Measurements from ENCODE around the gene FBN2. TPM values are rescaled to one million over a fixed set of nuclear protein-coding genes. Genes with fewer than 3 reads are reported as not detected.

FBN2 gene
- total and polyA plus RNA-seq, 7 experiments from 2014 or later, result 0.07 to 6.8 (median 0.58) TPM; not detected in 2

- Histone ChIP-seq H3K27ac (ENCODE audit: low read depth, low read length) (no peak overlapping the region), H3K27me3 (ENCODE audit: control insufficient read depth in 2 of 2, insufficient read depth in 2 of 2, low read length in 2 of 2) (peaks cover 0 to 4% of the 10 kb centered on the region in 2 donors), H3K4me3 (ENCODE audit: low read length) (no peak overlapping the region), H3K36me3 (ENCODE audit: control insufficient read depth in 2 of 3, insufficient read depth in 3 of 3, low read length in 3 of 3) (no peaks in the 10 kb centered on the region), H3K9me3 (ENCODE audit: control insufficient read depth in 2 of 3, low read length in 3 of 3) (no peaks in the 10 kb centered on the region), H3K4me1 (ENCODE audit: control insufficient read depth in 2 of 2, insufficient read depth in 2 of 2, low read length in 2 of 2) (no peaks in the 10 kb centered on the region)
- Mint-ChIP-seq H3K27ac (no peak overlapping the region), H3K4me3 (no peak overlapping the region), H3K4me1 (no peaks in the 10 kb centered on the region), H3K9me3 (peaks cover 0 to 5% (median 0%) of the 10 kb centered on the region in 11 donors), H3K36me3 (no peaks in the 10 kb centered on the region), H3K27me3 (peaks cover 0 to 31% (median 17%) of the 10 kb centered on the region in 5 donors)
- ChIA-PET POLR2A (no interaction called here), CTCF (interaction anchor here (0.7 kb wide), 1 partner anchor 22 kb away, joined by 5 read pairs; no protein-coding TSS in a partner anchor)
- DNase-seq, result no peak
- intact Hi-C loops (cut with micrococcal nuclease), result no loop called here
- ATAC-seq, result no peak
Measured at GRCh38 chr5:128258372-128258771, 279.7 kb downstream of the FBN2 start.

- Histone ChIP-seq H3K9me3 (ENCODE audit: control insufficient read depth in 2 of 3, low read length in 3 of 3) (no peaks in the 10 kb centered on the region), H3K4me1 (ENCODE audit: control insufficient read depth in 2 of 2, insufficient read depth in 2 of 2, low read length in 2 of 2) (no peaks in the 10 kb centered on the region), H3K27ac (ENCODE audit: low read depth, low read length) (no peak overlapping the region), H3K4me3 (ENCODE audit: low read length) (no peak overlapping the region), H3K36me3 (ENCODE audit: control insufficient read depth in 2 of 3, insufficient read depth in 3 of 3, low read length in 3 of 3) (no peaks in the 10 kb centered on the region), H3K27me3 (ENCODE audit: control insufficient read depth in 2 of 2, insufficient read depth in 2 of 2, low read length in 2 of 2) (peaks cover 0 to 4% of the 10 kb centered on the region in 2 donors)
- CTCF ChIA-PET, result no interaction called here
- no peak for ATAC-seq
- Mint-ChIP-seq H3K9me3 (peaks cover 0 to 5% (median 0%) of the 10 kb centered on the region in 11 donors), H3K4me3 (no peak overlapping the region), H3K27ac (no peak overlapping the region), H3K36me3 (no peaks in the 10 kb centered on the region), H3K27me3 (peaks cover 0 to 31% (median 17%) of the 10 kb centered on the region in 5 donors), H3K4me1 (no peaks in the 10 kb centered on the region)
- POLR2A ChIA-PET, result no interaction called here
- no peak for DNase-seq
- intact Hi-C loops (cut with micrococcal nuclease), result no loop called here
Measured at GRCh38 chr5:128257076-128257475, 281.0 kb downstream of the FBN2 start.

DNA sequence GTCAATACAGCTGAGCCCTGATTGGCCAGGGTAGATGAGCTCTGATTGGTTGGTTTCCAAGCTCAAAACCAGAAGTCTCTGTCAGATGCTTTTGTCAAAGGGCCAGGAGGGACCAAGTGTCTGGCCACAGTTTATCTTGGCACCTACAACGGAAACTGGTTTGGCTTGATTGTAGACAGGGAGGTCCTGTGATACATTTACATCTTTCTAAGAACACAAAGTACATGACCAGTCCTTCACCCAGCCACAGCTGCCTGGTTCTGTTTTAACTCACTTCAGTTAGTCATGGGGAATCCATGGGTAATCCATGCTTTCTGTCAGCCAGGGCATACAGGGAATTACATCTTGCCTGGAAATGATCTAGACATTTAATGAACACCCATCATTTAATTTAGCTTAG lies 283.3 kb downstream of the FBN2 start:
- H3K4me3 Mint-ChIP-seq, result no peak overlapping the region
- Histone ChIP-seq H3K9me3 (ENCODE audit: control insufficient read depth in 2 of 3, low read length in 3 of 3) (no peaks in the 10 kb centered on the region), H3K27me3 (ENCODE audit: control insufficient read depth in 2 of 2, insufficient read depth in 2 of 2, low read length in 2 of 2) (peaks cover 0 to 4% of the 10 kb centered on the region in 2 donors), H3K36me3 (ENCODE audit: control insufficient read depth in 2 of 3, insufficient read depth in 3 of 3, low read length in 3 of 3) (no peaks in the 10 kb centered on the region), H3K27ac (ENCODE audit: low read depth, low read length) (no peak overlapping the region), H3K4me1 (ENCODE audit: control insufficient read depth in 2 of 2, insufficient read depth in 2 of 2, low read length in 2 of 2) (no peaks in the 10 kb centered on the region), H3K4me3 (ENCODE audit: low read length) (no peak overlapping the region)
- no peak for DNase-seq
- ChIA-PET CTCF (no interaction called here), POLR2A (no interaction called here)
- H3K27me3 Mint-ChIP-seq, result peaks cover 0 to 36% (median 9%) of the 10 kb centered on the region in 5 donors
- H3K36me3 Mint-ChIP-seq, result no peaks in the 10 kb centered on the region
- H3K9me3 Mint-ChIP-seq, result peaks cover 0 to 5% (median 0%) of the 10 kb centered on the region in 11 donors
- no peaks in the 10 kb centered on the region for H3K4me1 Mint-ChIP-seq
- no peak for ATAC-seq
- intact Hi-C loops (cut with micrococcal nuclease), result no loop called here
- no peak overlapping the region for H3K27ac Mint-ChIP-seq

DNA sequence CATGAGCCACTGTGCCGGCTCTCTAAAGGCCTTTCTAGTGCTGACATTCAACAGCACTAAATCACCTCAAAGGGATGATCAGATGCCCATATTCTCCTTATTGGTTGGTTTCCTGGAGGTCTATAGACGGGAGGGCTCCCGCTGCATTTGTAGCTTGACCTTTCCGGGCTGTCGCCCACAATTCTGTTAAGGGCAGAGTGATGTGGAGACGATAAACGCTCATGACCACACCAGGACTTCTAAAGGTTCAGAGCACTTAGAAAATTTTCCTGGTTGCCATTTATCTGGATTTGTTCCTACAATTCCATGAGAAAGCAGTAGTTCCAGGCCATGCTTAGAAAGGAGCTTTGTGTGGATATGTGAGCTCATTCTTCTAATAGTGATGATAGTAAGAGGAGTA lies 284.2 kb downstream of the FBN2 start:
- no peak overlapping the region for H3K4me3 Mint-ChIP-seq
- no peak overlapping the region for H3K4me3 ChIP-seq (ENCODE audit: low read length)
- no peak overlapping the region for H3K27ac Mint-ChIP-seq
- no peak overlapping the region for H3K27ac ChIP-seq (ENCODE audit: low read depth, low read length)
- H3K36me3 ChIP-seq (ENCODE audit: control insufficient read depth in 2 of 3, insufficient read depth in 3 of 3, low read length in 3 of 3), result no peaks in the 10 kb centered on the region
- peaks cover 0 to 36% (median 7%) of the 10 kb centered on the region in 5 donors for H3K27me3 Mint-ChIP-seq
- no peaks in the 10 kb centered on the region for H3K4me1 Mint-ChIP-seq
- peaks cover 0 to 4% of the 10 kb centered on the region in 2 donors for H3K27me3 ChIP-seq (ENCODE audit: control insufficient read depth in 2 of 2, insufficient read depth in 2 of 2, low read length in 2 of 2)
- intact Hi-C loops (cut with micrococcal nuclease), result no loop called here
- no peaks in the 10 kb centered on the region for H3K9me3 ChIP-seq (ENCODE audit: control insufficient read depth in 2 of 3, low read length in 3 of 3)
- CTCF ChIA-PET, result no interaction called here
- H3K9me3 Mint-ChIP-seq, result peaks cover 0 to 5% (median 0%) of the 10 kb centered on the region in 11 donors
- H3K36me3 Mint-ChIP-seq, result no peaks in the 10 kb centered on the region
- POLR2A ChIA-PET, result no interaction called here
- H3K4me1 ChIP-seq (ENCODE audit: control insufficient read depth in 2 of 2, insufficient read depth in 2 of 2, low read length in 2 of 2), result no peaks in the 10 kb centered on the region
- no peak for DNase-seq
- no peak for ATAC-seq

- Histone ChIP-seq H3K36me3 (ENCODE audit: control insufficient read depth in 2 of 3, insufficient read depth in 3 of 3, low read length in 3 of 3) (no peaks in the 10 kb centered on the region), H3K4me1 (ENCODE audit: control insufficient read depth in 2 of 2, insufficient read depth in 2 of 2, low read length in 2 of 2) (no peaks in the 10 kb centered on the region), H3K27me3 (ENCODE audit: control insufficient read depth in 2 of 2, insufficient read depth in 2 of 2, low read length in 2 of 2) (peaks cover 0 to 4% of the 10 kb centered on the region in 2 donors), H3K27ac (ENCODE audit: low read depth, low read length) (no peak overlapping the region), H3K4me3 (ENCODE audit: low read length) (no peak overlapping the region), H3K9me3 (ENCODE audit: control insufficient read depth in 2 of 3, low read length in 3 of 3) (no peaks in the 10 kb centered on the region)
- no peak for ATAC-seq
- H3K4me3 Mint-ChIP-seq, result no peak overlapping the region
- peaks cover 0 to 5% (median 0%) of the 10 kb centered on the region in 11 donors for H3K9me3 Mint-ChIP-seq
- ChIA-PET CTCF (no interaction called here), POLR2A (no interaction called here)
- H3K27me3 Mint-ChIP-seq, result peaks cover 0 to 32% (median 3%) of the 10 kb centered on the region in 5 donors
- DNase-seq, result no peak
- no peaks in the 10 kb centered on the region for H3K36me3 Mint-ChIP-seq
- H3K27ac Mint-ChIP-seq, result no peak overlapping the region
- intact Hi-C loops (cut with micrococcal nuclease), result no loop called here
- H3K4me1 Mint-ChIP-seq, result no peaks in the 10 kb centered on the region
Measured at GRCh38 chr5:128253161-128253560, 284.9 kb downstream of the FBN2 start.

DNA sequence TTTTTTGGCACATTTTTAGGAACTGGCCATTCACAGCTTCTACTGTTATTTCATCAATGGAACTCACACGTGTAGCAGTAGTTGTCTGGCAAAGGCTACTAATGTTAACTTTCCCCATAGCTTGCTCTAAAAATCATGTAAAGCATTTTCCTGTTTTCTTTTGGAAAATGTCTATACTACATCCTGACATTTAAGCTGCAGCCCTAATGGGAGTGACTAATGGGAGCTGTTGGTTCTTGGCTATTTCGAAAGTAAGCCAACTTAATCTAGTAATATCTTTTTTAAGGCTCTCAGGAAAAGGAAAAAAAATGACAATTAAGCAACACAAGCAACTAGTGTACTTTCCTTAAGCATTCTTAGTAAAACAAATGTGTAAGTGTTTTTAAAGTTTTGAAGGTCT lies 285.3 kb downstream of the FBN2 start:
- Histone ChIP-seq H3K9me3 (ENCODE audit: control insufficient read depth in 2 of 3, low read length in 3 of 3) (no peaks in the 10 kb centered on the region), H3K4me3 (ENCODE audit: low read length) (no peak overlapping the region), H3K4me1 (ENCODE audit: control insufficient read depth in 2 of 2, insufficient read depth in 2 of 2, low read length in 2 of 2) (no peaks in the 10 kb centered on the region), H3K36me3 (ENCODE audit: control insufficient read depth in 2 of 3, insufficient read depth in 3 of 3, low read length in 3 of 3) (no peaks in the 10 kb centered on the region), H3K27ac (ENCODE audit: low read depth, low read length) (no peak overlapping the region), H3K27me3 (ENCODE audit: control insufficient read depth in 2 of 2, insufficient read depth in 2 of 2, low read length in 2 of 2) (peaks cover 0 to 4% of the 10 kb centered on the region in 2 donors)
- H3K36me3 Mint-ChIP-seq, result no peaks in the 10 kb centered on the region
- H3K4me3 Mint-ChIP-seq, result no peak overlapping the region
- ChIA-PET CTCF (no interaction called here), POLR2A (no interaction called here)
- H3K4me1 Mint-ChIP-seq, result no peaks in the 10 kb centered on the region
- no peak overlapping the region for H3K27ac Mint-ChIP-seq
- DNase-seq (no peak), ATAC-seq (no peak)
- peaks cover 0 to 31% (median 3%) of the 10 kb centered on the region in 5 donors for H3K27me3 Mint-ChIP-seq
- intact Hi-C loops (cut with micrococcal nuclease), result no loop called here
- peaks cover 0 to 5% (median 0%) of the 10 kb centered on the region in 11 donors for H3K9me3 Mint-ChIP-seq

- Histone ChIP-seq H3K9me3 (ENCODE audit: control insufficient read depth in 2 of 3, low read length in 3 of 3) (no peaks in the 10 kb centered on the region), H3K4me1 (ENCODE audit: control insufficient read depth in 2 of 2, insufficient read depth in 2 of 2, low read length in 2 of 2) (no peaks in the 10 kb centered on the region), H3K27ac (ENCODE audit: low read depth, low read length) (no peak overlapping the region), H3K4me3 (ENCODE audit: low read length) (no peak overlapping the region), H3K27me3 (ENCODE audit: control insufficient read depth in 2 of 2, insufficient read depth in 2 of 2, low read length in 2 of 2) (peaks cover 0 to 4% of the 10 kb centered on the region in 2 donors), H3K36me3 (ENCODE audit: control insufficient read depth in 2 of 3, insufficient read depth in 3 of 3, low read length in 3 of 3) (no peaks in the 10 kb centered on the region)
- Mint-ChIP-seq H3K36me3 (no peaks in the 10 kb centered on the region), H3K4me1 (no peaks in the 10 kb centered on the region), H3K27me3 (peaks cover 0 to 31% (median 3%) of the 10 kb centered on the region in 5 donors), H3K9me3 (peaks cover 0 to 5% (median 0%) of the 10 kb centered on the region in 11 donors), H3K4me3 (no peak overlapping the region), H3K27ac (no peak overlapping the region)
- intact Hi-C loops (cut with micrococcal nuclease), result no loop called here
- CTCF ChIA-PET, result no interaction called here
- POLR2A ChIA-PET, result no interaction called here
- DNase-seq (no peak), ATAC-seq (no peak)
Measured at GRCh38 chr5:128252196-128252595, 285.8 kb downstream of the FBN2 start.

Measured in naive thymus-derived CD4-positive, alpha-beta T cell (primary cell).